NCI-H2029 treated with DMSO at 0.1 percent for 48 hours (cell line): ENCODE results near the gene ZNF701.
"Not testable (repeated sequence)": the region's sequence is repeated elsewhere in the genome, so short reads cannot be mapped to it uniquely, and the experiment has no call there.

Experiments used
- DNase-seq: peaks from one replicate; lab custom pipeline; 2025; lab: John Stamatoyannopoulos, UW

The ZNF701 gene

DNA sequence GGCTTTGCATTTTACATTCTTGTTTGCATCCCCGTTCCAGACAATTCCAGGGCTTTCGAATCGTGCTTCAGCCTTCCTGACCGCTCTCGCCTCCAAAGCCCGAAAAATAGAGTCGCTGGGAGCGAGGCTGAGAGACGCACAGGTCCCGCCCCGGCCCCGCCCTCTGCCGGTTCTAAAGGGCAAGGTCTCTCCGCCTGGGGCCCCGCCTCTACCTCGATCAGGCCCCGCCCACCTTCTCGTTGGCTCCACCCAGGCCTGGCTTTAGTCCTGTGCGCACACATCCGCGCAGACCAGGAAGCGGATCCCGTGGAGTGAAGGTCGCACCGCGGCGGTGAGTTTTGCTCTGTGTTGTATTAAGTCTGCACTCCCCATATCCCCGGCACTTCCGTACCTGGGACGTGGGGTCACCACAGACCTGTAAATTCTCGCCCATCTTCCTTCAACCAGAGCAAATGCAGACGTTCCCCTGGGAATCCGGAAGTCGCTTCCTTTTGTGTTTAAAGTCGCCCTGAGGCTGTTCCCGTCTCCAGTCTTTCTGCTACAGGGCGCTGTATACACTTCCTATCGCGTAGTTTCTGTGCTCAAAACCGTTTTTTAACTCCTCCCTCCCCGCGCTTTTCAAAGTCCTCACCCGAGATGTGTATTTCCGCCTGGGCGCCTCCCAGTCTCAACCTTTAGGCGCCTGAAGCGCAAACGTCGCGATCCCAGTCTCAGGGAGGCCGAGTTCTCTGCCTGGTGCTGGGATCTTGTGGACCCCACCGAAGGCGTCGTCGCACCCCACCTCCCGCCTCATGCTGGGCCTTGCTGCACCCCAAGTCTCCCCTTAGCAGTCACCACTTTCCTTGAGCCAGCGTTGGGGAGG is at the start of gene ZNF701:
ZNF701 (plus strand) TSS at position 288 of the 862 bp plus-strand sequence. CDS start 3,861 bp downstream, outside the sequence.
- DNase-seq, result peak; percentile 78

DNA sequence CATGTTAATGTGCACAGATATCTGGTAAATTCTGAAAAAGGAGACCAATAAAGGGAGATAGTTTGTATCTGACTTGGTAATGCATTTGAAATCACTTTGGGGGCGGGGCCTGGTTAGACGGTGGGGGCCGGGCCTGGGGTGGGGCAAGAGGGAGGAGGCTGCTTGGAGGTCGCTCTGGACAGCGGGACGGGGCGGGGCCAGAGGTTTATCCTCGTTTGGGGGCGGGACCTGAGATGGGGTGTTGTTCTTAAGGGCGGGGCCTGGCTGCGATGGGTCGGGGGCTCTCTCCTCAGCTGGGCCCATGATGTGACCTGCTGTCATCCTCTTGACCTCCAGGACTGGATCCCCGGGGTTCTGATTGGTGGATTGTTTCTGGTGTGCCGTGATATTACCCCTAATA is 47.5 kb upstream of the ZNF701 start:
- DNase-seq, result no peak

DNA sequence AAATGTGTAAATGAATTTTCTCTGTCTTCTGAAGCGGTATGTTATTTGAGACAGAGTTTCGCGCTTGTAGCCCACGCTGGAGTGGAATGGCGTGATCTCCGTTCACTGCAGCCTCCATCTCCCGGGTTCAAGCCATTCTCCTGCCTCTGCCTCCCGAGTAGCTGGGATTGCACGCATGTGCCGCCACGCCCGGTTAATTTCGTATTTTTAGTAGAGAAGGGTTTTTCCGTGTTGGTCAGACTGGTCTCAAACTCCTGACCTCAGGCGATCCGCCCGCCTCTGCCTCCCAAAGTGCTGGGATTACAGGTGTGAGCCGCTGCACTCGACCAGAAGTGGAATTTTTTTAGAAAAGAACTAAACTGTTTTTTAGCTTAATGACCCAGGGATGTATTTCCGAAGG is 46.0 kb upstream of the ZNF701 start:
- DNase-seq, result no peak

DNA sequence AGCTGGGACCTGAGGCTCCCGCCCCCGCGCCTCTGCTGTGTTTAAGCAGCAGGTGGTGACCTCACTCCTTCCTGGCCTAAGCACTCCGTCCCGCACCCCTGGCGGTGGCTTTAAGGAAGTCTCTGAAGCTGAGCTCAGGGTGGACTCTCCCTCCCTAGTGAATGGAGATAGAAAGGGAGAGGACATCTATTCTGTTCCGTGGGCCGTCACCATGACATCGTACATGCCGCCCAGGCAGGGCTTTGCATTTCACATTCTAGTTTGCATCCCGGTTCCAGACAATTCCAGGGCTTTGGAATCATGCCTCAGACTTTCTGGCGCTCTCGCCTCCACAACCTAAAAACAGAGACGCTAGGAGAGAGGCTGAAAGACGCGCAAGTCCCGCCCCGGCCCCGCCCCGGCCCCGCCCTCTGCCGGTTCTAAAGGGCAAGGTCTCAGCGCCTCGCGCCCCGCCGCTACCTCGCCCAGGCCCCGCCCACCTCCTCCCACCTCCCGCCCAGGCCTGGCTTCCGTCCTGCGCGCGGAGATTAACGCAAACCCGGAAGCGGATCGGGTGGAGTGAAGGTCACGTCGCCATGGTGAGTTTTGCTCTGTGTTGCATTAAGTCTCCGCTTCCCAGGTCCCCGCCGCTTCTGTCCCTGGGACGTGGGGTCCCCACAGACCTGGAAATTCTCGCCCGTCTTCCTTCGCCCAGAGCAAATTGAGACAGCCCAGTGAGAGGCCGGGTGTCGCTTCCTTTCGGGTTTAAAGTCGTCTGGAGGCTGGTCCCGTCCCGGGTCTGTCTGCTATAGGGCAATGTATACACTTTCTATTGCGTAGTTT is 42.7 kb upstream of the ZNF701 start, which contains the start of gene ZNF808:
ZNF808 (plus strand) TSS at position 535 of the 822 bp plus-strand sequence. CDS start 15,617 bp downstream, outside the sequence.
- peak; percentile 84 for DNase-seq

DNA sequence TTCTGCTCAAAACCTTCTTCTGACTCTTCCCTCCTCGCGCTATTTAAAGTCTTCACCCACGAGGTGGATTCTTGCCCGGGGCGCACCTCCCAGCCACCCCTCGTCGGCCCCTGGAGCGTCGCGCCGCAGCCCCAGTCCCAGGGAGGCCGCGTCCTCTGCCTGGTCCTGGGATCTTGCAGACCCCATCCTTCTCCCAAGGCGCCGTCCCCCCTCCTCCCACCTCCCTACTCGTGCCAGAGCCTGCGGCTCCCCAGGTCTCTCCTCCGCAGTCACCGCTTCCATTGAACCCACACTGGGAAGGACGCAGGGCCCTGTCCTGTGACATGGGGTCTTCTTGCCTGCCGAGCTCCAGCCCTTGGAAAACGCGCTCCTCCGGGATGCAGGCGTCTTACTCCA is 42.1 kb upstream of the ZNF701 start:
- DNase-seq, result no peak

DNA sequence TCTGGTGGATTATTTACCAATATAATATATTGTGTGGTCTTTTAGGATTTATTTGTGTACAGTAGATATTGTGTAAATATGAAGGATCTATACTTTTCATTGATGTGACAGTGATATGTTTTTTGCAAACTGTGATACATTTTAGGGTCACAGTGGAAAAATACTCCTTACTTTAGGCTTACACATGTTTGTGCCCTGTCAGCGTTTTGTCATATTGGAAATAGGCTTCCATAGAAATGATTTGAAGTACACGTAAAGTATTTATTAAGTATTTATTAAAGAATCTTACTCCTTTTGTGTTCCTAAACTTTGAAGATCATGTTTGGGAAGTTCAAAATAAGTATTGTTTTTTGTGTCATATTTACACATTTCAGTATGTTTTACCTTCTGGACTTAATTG is 37.6 kb upstream of the ZNF701 start:
- DNase-seq, result no peak

DNA sequence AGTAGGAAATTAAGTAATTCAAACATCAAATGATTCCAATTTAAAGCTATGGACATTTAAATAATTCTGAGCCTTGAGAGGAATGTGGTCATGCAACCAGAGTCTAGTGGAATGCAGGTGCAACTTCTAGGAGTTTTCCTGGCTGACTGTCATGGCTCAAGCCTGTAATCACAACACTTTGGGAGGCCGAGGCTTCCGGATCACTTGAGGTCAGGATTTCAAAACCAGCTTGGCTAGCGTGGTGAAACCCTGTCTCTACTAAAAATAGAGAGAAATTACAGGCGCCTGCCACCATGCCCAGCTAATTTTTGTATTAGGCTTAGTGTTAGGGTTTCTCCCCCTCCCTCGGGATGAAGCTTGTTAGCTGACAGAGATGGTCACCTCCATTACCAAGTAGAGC is 36.2 kb upstream of the ZNF701 start:
- no peak for DNase-seq

DNA sequence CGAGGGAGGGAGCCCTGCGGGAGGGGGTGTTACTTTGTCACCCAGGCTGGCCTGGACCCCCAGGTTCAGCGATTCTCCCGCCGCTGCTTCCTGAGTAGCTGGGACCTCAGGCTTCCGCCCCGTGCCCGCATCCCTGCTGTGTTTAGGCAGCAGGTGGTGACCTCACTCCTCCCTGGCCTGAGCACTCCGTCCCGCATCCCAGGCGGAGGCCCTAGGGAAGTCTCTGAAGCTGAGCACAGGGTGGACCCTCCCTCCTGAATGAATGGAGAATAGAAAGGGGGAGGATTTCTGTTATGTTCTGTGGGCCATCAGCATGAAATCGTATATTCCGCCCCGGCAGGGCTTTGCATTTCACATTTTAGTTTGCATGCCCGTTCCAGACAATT is 34.7 kb upstream of the ZNF701 start:
- not testable (repeated sequence) for DNase-seq

DNA sequence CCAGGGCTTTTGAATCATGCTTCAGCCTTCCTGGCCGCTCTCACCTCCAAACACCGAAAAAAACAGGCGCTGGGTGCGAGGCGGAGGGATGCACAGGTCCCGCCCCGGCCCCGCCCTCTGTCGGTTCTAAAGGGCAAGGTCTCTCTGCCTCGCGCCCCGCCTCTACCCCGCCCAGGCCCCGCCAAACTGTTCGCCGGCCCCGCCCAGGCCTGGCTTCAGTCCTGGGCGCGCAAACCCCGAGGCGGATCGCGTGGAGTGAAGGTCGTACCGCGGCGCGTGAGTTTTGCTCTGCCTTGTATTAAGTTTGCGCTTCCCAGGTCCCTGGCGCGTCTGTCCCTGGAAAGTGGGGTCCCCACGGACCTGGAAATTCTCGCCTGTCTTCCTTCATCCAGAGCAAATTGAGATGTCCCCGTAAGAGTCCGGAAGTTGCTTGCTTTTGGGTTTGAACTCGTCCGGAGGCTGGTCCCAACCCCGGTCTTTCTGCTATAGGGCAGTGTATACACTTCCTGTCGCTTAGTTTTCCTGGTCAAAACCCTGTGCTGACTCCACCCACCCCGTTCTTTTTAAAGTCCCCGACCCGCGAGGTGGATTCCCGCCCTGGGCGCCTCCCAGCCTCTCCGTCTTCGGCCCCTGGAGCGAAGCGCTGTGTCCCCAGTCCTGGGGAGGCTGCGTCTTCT is 34.2 kb upstream of the ZNF701 start:
- peak; percentile 19 for DNase-seq

DNA sequence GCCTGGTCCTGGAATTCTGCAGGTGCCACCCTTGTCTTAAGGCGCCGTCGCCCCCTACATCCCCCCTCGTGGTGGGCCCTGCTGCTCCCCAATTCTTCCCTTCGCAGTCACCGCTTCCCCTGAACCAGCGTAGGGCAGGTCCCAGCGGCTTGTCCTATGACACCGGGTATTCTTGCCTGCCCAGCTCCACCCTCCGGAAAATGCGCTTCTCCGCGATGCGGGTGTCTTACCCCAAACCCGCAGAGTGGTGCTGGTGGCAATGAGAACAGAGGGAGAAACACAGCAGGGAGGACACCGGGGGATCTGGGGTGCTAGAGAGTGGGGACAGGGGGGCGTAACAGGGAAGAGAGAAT is 33.7 kb upstream of the ZNF701 start:
- DNase-seq, result no peak

DNA sequence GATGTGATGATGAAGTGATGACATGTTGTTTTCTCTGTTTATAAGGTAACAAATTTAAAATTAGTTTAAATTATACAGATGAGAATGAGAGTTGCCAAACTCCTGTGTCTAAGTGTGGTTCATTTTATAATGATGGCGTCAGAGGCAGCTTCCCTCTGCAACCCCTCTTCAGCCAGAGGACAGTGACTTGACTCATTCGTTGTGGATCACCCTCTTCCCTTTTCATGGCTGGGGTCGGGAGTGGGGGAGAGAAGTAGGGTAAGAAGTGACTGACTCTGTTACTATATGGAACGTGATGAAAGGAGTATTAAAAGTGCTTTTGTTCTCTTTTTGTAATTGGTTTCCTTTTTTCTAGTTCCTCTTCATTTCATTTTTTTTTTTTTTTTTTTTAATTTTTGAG is 31.3 kb upstream of the ZNF701 start:
- DNase-seq, result not testable (repeated sequence)

DNA sequence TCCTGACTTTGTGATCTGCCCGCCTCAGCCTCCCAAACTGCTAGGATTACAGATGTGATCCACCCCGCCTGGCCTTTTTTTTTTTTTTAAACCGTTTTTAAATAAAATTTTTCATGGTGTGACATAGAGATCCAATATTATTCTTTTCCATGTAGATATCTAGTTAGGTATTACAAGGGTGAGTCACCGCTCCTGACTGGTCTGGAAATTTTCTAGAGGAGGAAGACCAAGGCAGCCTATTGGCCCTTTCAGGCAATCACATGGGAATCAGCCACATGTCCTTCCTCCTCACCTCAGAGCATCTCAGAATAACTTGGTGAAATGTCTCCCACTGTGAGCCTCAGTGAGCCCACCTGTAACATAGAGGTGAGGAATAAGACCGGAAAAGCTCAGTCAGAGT is 28.9 kb upstream of the ZNF701 start:
- not testable (repeated sequence) for DNase-seq

DNA sequence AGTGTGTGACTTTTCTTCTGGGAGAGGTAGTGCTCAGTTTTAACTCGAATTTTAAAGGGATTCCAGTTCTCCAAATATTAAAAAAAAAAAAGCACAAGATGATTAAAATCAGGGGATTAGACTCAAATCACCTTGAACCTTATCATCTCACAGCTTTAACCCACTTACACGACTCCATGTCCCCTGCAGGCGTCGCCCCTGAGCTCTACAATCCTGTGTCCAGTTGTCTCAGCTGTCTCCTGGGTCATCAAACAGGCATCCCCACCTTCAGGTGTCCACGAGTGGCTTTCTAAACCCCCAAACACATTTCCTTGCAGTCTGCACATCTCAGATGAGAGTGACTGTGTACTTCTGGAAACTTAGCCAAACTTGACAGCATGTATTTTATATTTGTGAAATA is 28.5 kb upstream of the ZNF701 start:
- DNase-seq, result no peak

DNA sequence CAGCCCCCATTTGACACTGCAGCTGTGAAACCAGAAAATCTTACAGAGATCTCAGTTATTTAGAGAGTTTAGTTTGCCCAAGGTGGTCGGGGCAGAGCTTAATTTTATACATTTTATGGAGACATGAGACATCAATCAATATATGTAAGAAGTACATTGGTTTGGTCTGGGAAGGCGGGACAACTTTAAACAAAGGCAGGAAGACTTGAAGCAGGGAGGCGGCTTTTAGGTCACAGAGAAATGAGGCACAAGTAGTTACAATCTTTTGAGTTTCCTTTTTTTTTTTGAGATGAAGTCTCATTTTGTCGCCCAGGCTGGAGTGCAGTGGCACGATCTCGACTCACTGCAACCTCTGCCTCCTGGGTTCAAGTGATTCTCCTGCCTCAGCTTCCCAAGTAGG is 27.5 kb upstream of the ZNF701 start:
- DNase-seq, result not testable (repeated sequence)

DNA sequence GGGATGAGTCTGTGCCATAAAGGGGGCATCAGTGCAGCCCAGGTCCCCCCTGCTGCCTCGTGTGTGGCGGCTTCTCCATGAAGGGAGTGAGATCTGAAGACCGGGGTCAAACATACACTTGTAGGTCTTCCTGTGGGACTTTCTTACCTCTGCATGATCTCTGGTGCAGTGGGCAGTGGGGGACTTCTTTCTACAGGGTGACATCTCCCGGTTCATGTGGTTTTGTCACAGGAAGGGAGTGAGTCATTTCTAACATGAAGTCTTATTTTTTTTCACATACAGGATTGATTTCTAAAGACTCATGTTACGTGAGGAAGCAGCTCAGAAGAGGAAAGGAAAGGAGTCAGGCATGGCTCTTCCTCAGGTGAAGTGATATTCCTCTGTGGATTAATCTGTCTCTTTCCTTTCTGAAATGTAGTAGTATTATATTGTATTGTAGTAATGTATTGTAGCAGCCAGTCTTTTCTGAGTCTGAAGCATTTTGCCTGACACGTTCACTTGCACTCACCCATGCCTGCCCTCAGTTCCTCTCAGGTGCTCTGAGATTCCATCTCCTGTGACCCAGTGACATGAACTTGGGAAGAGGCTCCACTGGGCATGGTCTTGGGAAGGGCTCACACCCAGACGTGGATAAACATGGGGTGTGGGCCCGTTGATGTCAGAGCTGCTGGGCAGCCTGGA is 27.0 kb upstream of the ZNF701 start:
- DNase-seq, result no peak

DNA sequence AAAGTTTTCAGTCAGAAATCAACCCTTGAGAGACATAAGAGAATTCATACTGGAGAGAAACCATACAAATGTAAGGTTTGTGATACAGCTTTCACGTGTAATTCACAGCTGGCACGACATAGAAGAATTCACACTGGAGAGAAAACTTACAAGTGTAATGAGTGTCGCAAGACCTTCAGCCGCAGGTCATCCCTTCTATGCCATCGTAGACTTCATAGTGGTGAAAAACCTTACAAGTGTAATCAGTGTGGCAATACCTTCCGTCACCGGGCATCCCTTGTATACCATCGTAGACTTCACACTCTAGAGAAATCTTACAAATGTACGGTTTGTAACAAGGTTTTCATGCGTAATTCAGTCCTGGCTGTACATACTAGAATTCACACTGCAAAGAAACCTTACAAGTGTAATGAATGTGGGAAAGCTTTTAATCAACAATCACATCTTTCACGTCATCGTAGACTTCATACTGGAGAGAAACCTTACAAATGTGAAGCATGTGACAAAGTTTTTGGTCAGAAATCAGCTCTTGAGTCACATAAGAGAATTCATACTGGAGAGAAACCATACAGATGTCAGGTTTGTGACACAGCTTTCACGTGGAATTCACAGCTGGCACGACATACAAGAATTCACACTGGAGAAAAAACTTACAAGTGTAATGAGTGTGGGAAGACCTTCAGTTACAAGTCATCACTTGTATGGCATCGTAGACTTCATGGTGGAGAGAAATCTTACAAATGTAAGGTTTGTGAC is 15.7 kb upstream of the ZNF701 start:
- no peak for DNase-seq

DNA sequence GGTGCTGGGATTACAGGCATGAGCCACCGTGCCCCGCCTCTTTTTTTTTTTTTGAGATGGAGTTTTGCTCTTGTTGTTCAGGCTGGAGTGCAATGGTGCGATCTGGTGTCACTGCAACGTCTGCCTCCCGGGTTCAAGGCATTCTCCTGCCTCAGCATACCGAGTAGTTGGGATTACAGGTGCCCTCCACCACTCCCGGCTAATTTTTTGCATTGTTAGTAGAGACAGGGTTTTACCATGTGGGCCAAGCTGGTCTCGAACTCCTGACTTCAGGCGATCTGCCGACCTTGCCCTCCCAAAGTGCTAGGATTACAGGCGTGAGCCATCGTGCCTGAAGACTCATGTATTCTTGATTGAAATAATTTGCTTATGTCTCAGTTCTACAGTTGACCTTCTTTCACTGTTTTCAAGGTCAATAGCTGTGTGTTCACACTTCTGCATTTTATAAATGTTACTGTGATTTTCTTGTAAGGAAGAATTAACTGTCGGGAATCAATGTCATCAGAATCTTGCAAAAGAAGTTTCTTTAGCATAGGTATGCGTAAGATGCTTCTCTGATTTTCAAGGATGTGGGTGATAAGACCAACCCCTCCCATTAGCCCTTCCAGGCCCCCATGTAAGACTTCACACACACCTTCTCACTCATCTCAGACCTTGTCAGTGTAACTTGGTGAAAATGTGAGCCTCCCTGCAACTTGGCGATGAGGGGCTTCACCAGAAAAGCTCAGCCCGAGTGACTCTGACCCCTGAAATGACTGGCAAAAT is 12.7 kb upstream of the ZNF701 start:
- DNase-seq, result no peak

DNA sequence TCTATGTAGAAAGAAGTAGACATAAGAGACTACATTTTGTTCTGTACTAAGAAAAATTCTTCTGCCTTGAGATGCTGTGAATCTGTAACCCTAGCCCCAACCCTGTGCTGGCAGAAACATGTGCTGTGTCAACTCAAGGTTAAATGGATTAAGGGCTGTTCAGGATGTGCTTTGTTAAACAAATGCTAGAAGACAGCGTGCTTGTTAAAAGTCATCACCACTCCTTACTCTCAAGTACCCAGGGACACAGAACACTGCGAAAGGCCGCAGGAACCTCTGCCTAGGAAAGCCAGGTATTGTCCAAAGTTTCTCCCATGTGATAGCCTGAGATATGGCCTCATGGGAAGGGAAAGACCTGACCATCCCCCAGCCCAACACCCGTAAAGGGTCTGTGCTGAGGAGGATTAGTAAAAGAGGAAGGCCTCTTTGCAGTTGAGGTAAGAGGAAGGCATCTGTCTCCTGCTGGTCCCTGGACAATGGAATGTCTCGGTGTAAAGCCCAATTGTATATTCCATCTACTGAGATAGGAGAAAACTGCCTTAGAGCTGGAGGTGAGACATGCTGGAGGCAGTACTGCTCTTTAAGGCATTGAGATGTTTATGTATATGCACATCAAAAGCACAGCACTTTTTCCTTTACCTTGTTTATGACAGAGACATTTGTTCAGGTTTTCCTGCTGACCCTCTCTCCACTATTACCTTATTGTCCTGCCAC is 11.2 kb upstream of the ZNF701 start:
- DNase-seq, result not testable (repeated sequence)

DNA sequence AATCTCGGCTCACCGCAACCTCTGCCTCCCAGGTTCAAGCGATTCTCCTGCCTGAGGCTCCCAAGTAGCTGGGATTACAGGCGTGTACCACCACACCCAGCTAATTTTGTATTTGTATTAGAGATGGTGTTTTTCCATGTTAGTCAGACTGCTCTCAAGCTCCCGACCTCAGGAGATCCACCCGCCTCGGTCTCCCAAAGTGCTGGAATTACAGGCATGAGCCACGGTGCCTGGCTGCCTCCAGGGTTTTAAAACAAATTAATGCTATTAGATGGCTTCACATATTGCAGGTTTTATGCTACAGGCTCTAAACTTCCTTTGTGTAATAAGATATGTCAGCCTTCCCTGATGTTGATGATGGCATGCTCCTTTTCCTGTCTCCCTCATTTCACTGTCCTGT is 8.5 kb upstream of the ZNF701 start:
- not testable (repeated sequence) for DNase-seq

DNA sequence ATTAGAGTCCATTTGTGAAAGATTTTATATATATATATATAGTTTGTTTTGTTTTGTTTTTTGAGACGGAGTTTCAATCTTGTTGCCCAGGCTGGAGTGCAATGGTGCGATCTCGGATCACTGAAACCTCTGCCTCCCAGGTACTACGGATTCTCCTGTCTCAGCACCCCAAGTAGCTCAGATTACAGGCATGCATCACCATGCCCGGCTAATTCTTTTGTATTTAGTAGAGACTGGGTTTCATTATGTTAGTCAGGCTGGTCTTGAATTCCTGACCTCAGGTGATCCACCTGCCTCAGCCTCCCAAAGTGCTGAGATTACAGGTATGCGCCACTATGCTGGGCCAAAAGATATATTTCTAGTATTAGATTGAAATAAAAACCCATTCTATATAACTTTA is 4.0 kb upstream of the ZNF701 start:
- DNase-seq, result no peak
